ENCODE results near the gene CHMP4B.

Gene CHMP4B

DNA sequence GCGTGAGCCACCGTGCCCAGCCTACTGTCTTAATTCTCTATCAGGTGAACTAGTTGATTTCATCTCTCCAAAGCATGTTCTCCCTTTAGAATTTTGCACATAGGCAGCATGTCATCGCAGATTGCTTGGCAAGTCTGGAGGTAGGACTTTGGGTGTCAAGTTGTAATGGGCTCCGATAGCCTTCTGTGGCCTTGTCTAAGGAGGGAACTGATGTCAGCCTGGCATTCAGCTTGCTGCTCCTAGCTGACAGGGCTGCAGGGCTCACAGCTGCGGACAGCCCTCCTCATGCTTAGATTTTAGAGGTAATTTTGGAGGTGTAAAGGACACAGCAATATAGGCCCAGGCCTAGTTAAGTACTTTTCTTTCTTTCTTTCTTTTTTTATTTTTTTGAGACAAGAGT lies 11.3 kb downstream of the CHMP4B start:
- DNase-seq: no peak

DNA sequence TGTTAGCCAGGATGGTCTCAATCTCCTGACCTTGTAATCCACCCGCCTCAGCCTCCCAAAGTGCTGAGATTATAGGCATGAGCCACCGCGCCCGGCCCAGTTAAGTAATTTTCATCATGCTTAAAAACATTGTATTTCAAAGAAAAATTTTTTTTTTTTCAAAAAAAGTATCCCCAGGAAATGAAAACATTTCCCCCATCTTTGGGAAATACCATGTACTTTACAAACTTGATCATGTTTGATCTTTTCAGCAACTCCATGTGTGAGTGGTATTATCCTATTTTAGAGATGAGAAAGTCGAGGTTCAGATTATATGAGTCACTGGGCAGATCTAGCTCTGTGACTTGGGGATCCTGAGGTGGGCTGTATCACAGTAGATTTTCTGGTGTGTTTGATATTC lies 11.8 kb downstream of the CHMP4B start:
- no peak for DNase-seq

- DNase-seq: no peak
Measured at GRCh38 chr20:33824852-33825251, 13.7 kb downstream of the CHMP4B start.

GRCh38 chr20:33825340-33826269 lies 14.5 kb downstream of the CHMP4B start:
- no peak for DNase-seq

DNA sequence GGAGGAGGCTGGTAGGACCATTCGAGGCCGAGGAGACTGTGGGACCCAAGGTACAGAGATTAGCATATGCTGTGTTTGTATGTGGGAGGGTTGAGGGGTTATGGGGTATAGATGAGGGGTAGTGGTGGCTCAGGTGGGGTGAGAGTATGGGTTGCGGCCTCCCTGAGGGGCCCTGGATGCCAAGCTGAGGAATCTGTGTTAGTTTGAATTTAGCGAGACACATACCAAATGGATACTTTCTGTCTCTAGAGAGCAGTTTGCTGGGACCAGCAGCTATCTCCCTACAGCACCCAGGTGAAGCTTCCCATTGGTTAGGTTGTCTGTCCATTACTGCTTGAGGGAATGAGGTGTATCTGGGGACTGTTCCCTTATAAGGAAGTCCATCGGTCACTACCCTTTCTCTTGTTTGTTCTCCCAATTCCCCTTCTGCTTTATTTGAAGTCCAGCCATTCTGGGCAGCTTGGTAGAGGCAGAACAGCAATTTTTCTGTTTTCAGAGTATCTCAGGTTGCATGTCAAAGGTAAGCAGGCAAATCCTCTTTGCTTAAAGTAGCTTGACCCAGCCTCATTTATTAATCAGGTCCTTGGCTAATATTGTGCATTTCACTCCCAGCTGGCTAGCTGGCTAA lies 15.2 kb downstream of the CHMP4B start:
- no peak for DNase-seq

DNA sequence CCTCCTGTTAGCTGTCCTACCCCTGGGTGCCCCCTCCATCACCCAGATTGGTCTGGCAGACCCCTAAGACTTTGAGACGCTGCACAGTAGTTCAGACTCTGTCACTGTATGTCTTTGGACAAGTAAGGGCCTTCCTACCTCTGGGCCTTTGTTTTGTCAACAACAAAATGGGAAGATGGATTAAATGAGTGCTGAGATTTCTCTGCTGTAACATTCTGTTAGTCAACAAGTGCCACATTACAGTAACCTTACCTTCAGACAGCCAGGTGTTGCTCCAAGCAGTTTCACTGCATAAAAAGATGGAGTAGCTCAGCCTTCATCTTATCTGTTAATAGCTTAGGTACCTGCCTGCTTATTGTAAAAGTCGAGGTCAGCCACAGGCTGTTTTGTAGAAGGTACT lies 16.0 kb downstream of the CHMP4B start:
- no peak for DNase-seq

DNA sequence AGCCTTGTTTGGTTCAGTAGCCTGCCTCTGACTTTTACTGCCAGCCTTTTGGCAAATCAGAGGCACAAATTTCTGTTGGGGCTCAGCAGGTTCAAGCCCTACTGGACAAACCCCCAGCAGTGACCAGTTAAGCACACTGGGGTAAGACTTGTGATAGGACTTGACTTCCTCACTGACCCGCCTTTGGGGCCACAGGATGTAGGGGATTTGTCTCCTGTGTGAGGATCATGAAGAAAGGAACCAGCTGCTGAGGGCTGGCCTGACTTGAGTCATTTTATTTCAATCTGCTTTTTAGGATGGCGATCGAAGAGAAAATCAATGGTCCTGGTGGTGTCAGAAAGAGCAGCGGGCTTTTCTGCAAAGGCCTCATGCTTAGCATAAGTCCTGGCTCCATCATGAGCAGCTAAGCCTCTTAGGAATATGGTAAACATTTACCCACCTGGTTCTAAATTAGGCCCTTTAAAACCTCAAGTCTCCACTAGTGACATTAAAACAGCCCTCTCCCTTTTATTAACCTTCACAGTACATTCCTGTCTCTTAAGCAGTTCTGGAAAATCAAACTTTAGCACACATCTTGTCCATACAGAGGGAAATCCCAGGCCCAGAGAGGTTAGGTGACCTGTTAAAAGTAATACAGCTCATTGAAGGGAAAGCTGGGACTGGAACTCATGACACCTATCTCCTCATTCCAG lies 16.6 kb downstream of the CHMP4B start:
- DNase-seq: no peak

DNA sequence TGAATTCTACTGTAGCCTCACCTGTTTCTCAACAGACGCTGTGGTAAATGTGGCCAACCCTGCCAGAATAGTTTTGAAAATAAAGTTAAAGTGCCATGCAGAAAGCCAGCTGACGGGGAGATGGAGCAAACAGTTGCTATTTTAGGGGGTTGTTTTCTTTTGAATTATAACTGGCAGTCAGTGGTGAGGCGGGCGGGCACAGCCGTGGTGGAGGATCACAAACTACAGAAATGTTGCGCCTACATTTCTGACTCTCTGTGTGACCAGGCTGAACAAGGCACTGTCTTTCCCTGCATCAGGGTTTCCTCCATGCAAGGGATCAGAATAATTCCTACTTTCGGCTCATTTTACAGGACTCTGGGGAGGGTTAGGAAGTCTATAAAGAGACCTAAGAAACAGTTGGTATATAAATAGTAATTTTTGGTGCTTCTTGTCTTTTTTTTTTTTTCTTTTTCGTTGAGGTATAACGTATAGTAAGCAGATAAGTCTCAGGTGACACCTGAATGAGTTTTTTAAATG lies 17.2 kb downstream of the CHMP4B start:
- DNase-seq: no peak

- no peak for DNase-seq
Measured at GRCh38 chr20:33828967-33829560, 17.9 kb downstream of the CHMP4B start.

- no peak for DNase-seq
Measured at GRCh38 chr20:33829636-33830035, 18.5 kb downstream of the CHMP4B start.

DNA sequence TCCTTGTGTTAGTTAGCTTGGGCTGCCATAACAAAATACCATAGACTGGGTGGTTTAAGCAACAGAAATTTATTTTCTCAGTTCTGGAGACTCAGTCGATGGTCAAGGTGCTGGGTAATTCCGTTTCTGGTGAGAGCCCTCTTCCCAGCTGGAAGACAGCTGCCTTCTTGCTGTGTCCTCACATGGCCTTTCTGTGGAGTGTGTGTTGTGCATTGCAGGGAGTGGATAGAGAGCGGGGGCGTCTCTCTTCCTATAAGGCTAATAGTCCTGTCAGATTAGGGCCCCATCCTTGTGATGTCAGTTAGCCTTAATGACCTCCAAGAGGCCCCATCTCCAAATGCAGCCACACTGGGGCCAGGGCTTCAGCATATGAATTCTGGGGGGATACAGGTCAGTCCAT lies 19.2 kb downstream of the CHMP4B start:
- DNase-seq: no peak

- DNase-seq: no peak
Measured at GRCh38 chr20:33832103-33832804, 21.1 kb downstream of the CHMP4B start.

GRCh38 chr20:33833333-33833732 lies 22.2 kb downstream of the CHMP4B start:
- DNase-seq: no peak

DNA sequence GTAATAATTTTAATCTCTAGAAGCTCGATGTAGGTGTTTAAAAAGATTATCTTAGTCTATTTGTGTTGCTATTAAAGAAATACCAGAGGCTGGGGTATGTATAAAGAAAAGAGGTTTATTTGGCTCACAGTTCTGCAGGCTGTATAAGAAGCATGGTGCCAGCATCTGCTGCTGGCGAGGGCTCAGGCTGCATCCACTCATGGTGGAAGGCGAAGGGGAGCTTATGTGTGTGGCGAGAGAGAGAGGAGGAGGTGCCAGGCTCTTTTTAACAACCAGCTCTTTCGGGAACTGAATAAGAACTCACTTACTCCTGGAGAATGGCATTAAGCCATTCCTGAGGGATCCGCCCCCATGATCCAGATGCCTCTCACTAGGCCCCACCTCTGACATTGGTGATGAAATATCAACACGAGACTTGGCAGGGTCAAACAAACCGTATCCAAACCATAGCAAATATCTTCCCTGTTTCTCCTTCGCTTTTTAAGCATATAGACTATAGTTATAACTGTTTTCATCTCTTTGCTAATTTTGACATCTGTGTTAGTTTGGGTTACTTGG lies 24.5 kb downstream of the CHMP4B start:
- no peak for DNase-seq

DNA sequence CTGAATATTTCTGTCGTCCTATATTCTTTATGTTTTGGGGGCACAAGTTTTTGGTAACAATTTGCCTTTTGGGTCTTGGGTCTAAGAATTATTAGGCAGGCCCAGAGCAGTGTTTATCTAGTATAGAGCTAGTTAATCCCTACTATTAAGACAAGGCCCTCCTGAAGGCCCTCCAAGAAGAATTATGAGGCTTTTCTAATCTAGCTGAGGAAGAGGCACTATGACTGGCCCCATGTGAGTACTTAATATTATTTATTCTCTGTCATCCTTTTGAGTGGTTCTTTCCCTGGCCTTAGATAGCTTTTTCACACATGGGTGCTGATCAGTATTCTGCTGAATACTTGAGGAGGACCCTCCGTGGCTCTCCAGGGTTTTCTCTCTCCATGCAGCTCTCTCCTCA lies 25.1 kb downstream of the CHMP4B start:
- DNase-seq: no peak

GRCh38 chr20:33837096-33837830 lies 26.1 kb downstream of the CHMP4B start:
- no peak for DNase-seq

GRCh38 chr20:33838035-33838864 lies 27.1 kb downstream of the CHMP4B start:
- no peak for DNase-seq

DNA sequence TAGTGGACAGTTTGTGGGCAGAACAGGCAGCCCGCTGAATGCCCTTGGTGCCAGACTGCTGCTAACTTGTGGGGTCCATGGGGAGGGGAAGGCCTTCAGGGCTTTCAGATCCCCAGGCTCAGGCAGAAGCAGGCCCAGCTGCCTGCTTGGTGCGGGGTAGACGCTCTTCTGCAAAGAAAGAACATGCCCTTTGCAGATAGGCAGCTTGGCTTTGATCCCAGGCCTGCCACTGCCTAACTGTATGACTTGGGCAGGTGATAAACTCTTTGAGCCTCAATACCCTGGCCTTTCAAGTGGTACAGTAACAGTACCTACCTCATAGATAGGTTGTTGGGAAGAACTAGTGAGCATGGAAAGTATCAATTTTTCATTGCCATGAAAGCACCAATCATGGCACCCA lies 28.4 kb downstream of the CHMP4B start:
- DNase-seq: no peak

DNA sequence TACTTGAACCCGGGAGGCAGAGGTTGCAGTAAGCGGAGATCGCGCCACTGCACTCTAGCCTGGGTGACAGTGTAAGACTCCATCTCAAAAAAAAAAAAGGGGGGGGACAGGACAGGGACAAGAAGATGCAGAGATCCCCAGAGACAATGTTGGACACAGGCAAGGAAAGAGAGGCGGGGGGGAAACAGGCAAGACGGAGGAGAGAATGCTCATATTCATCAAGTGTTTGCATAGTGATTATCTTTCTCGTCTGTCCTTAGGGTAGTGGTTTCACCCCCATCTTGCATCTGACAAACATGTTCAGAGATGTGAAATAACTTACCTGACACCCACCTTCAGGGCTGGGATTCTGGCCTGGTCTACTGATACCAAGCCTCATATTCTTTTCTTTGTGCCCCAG lies 29.0 kb downstream of the CHMP4B start:
- DNase-seq: no peak

DNA sequence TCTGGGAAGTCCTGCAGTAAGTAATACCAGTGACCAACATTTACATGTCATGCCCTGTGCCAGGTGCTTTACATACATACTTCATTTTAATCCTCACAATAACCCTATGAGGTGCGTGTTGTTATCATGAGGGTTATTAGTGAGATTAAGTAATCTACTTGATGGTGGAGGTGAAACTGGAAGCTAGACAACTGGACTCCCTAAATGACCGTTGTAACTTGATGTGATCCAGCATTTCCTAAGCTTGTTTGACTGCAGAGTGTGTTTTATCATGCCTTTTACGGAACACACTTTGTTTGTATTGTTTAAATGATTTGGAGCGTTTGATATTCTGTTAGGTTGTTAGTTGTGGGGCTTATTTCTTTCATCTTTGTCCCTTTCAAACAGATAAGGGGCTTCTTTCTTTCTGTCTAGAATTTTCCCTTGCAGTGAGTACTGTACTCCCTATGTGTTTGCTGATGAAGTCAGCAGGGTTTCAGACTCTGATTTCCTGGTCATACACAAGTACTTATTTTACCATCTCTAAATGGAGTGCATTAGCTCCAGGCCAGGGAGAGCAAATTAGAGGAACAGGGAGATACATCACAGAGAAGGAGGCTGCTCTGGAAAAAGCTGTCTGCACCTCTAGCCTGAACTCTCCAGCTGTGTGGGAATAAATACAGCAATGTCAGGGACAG lies 29.7 kb downstream of the CHMP4B start:
- no peak for DNase-seq
